LNCaP clone FGC (cell line): Measurements from ENCODE around the gene SFSWAP.
"Not testable (repeated sequence)": the region's sequence is repeated elsewhere in the genome, so short reads cannot be mapped to it uniquely, and the experiment has no call there.

Experiments used
- DNase-seq: peaks from one replicate; pipeline ENCODE4 v3.0.0-alpha.2; 2011; ENCODE audit warnings: low read depth
- H3K4me3 ChIP-seq: 2 replicates; pipeline ENCODE4 v1.5.1; 2011; ENCODE audit warnings: mild to moderate bottlenecking, low read depth, low read length, control low read depth
- CTCF ChIP-seq: IDR thresholded peaks from 2 replicates; pipeline ENCODE4 v1.5.1; 2012; ENCODE audit warnings: mild to moderate bottlenecking; ENCODE audit not compliant: control insufficient read depth, insufficient read depth; ENCODE audit errors: extremely low read depth

SFSWAP gene

GRCh38 chr12:131774576-131775391 lies 63.9 kb downstream of the SFSWAP start:
- TF ChIP-seq CTCF = no peak
- no peak for DNase-seq
- no peak overlapping the region for H3K4me3 ChIP-seq

GRCh38 chr12:131775392-131776236 lies 64.7 kb downstream of the SFSWAP start:
- no peak overlapping the region for H3K4me3 ChIP-seq
- no peak for TF ChIP-seq CTCF
- no peak for DNase-seq

- H3K4me3 ChIP-seq = no peak overlapping the region
- TF ChIP-seq CTCF = no peak
- no peak for DNase-seq
These were observed 65.5 kb downstream of the SFSWAP start for GRCh38 chr12:131776237-131776889.

- not testable (repeated sequence) for H3K4me3 ChIP-seq, DNase-seq
These were observed 66.4 kb downstream of the SFSWAP start for GRCh38 chr12:131777269-131777668.

GRCh38 chr12:131779027-131779426 lies 68.1 kb downstream of the SFSWAP start:
- DNase-seq = no peak
- no peak for TF ChIP-seq CTCF
- no peak overlapping the region for H3K4me3 ChIP-seq

- H3K4me3 ChIP-seq = no peak overlapping the region
- no peak for DNase-seq
- TF ChIP-seq CTCF = no peak
These were observed 71.2 kb downstream of the SFSWAP start for GRCh38 chr12:131782061-131782460.
